Activated CD4-positive, alpha-beta T cell treated with anti-CD3 and anti-CD28 coated beads for 24 hours (primary cell): ENCODE measurements around the gene DDX52.
"Not testable (repeated sequence)": the region's sequence is repeated elsewhere in the genome, so short reads cannot be mapped to it uniquely, and the experiment has no call there.

Experiments
- DNase-seq, 2 donors: peaks; one replicate each; pipeline ENCODE4 v3.0.0-alpha.2; 2020; ENCODE audit warnings: low read depth in 2 of 2

The DDX52 gene, protein sequence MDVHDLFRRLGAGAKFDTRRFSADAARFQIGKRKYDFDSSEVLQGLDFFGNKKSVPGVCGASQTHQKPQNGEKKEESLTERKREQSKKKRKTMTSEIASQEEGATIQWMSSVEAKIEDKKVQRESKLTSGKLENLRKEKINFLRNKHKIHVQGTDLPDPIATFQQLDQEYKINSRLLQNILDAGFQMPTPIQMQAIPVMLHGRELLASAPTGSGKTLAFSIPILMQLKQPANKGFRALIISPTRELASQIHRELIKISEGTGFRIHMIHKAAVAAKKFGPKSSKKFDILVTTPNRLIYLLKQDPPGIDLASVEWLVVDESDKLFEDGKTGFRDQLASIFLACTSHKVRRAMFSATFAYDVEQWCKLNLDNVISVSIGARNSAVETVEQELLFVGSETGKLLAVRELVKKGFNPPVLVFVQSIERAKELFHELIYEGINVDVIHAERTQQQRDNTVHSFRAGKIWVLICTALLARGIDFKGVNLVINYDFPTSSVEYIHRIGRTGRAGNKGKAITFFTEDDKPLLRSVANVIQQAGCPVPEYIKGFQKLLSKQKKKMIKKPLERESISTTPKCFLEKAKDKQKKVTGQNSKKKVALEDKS

DNA sequence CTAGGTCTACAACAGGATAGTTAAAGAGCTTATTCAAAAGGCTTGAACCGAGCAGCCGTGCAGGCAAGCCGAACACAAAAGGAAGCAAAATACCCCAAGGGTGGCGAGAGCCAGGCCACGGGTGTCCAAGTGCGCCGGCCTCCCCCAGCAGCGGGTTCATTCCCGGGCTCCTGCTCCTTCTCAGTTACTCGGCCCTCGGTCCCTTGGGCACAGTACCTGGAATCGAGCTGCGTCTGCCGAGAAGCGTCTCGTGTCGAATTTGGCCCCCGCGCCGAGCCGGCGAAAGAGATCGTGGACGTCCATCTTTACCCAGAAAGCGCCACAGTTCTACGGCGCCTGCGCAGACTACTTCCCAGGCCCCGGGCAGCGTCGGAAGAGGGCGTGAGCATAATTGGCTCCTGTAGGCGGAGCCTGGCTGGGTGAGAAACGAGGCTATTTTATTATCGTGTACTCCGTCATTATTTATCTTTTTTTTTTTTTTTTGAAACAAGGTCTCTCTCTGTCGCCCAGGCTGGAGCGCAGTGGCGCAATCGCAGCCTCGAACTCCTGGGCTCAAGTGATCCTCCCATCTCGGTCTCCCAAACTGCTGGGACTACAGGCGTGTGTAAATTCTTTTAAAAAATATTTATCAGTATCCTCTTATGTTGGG lies at the start of gene DDX52:
Gene DDX52 (minus strand): TSS at position 329 of the 649 bp plus-strand sequence. CDS start 26 bp downstream, at position 303.
- peak; percentile 77 to 78 for DNase-seq

DNA sequence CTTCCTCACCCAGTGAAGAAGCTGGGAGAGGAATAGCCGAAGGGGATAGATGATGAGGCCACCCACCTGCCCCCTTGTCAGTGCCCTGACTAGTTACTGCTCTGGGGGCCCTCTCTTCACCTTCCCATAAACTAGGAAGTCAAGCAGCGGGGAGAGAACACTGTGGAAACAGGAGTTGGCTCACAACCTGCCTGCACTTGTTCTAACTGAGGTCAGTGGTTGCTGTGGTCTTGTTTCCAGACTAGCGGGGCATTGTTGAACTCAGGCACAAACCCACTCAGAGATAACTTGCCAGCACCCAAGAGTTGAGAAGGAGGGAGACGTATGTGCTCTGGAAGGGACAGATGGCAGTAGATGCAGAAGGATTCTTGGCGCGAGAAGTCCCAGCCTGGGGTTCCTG lies 48.6 kb upstream of the DDX52 start:
- DNase-seq = no peak

DNA sequence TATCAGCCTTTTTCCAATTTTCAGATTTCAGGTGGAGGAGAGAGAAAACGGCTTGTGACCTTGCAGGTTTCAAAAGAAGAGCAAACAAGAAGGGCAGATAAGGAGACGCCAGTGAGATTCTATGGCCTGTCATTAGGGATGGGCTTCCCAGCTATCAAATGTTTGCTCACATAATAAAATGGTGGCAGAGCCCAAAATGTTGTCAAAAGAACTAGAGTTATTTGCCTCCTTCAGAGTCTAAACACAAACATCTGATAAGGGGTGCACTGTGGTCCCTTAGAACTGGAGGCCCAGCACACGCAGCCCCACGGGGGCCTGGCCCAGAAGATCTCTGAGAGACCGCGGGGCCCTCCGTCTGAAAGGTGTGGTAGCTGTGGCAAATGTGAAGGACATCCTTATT lies 46.1 kb upstream of the DDX52 start:
- DNase-seq = no peak

DNA sequence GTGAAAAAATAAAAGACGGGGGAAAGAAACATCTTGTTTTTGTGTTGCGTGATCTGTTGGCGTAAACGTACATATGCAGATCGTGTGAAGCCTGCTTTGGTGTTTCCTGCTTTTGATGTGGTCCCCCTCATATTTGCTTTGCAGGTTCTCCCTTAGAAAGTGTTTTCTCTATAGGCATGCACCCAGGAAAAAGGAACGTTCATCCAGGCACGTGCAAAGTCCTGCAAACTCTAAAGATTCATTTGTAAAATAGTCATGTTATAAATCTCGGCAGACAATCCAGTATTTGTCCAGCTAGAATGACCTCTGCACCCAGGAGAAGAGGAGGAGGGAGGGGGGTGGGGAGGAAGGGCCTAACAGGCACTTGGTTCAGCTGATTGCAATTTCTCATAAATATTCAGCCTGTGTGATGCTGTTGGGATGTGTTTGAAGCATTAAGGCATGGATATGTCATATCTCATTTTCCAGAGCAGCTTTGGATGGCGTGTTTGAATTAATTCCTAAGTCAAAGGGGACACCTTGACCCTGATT lies 40.3 kb upstream of the DDX52 start:
- DNase-seq = no peak

DNA sequence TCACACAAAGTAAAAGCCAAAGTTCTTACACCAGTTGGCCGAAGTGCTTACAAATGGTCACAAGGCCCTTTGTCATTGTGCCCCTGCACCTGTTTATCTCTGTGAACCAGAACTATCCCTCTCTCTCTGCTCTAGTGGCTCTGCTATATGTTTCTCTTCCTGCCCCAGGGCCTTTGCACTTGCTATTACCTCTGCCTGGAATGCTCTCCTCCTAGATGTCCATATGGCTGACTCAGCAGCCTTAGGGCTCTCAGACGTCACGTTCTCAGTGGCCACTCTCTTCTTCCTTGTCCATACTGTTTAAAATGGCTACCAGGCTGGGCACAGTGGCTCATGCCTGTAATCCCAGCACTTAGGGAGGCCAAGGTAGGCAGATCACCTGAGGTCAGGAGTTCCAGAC lies 38.8 kb upstream of the DDX52 start:
- no peak for DNase-seq

DNA sequence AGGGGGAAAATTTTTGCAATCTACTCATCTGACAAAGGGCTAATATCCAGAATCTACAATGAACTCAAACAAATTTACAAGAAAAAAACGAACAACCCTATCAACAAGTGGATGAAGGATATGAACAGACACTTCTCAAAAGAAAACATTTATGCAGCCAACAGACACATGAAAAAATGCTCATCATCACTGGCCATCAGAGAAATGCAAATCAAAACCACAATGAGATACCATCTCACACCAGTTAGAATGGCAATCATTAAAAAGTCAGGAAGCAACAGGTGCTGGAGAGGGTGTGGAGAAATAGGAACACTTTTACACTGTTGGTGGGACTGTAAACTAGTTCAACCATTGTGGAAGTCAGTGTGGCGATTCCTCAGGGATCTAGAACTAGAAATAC lies 36.7 kb upstream of the DDX52 start:
- DNase-seq = not testable (repeated sequence)

DNA sequence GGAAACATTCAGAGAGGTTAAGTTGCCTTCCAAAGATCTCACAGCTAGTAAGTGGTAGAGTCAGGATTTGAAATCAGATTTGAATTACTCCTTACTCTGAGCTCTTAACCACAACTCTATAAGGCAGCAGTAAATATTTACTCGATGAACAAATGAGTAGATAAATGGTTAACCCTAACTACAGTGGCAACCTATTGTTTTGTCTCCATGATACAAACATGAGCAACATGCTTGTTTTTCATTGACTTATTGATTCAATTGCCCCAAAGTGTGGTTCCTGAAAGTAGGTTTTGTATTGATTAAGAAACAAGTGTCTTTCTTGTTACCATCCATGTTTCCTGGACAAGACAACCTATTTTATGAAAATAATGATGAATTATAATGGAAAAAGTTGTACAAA lies 34.8 kb upstream of the DDX52 start:
- DNase-seq = no peak

DNA sequence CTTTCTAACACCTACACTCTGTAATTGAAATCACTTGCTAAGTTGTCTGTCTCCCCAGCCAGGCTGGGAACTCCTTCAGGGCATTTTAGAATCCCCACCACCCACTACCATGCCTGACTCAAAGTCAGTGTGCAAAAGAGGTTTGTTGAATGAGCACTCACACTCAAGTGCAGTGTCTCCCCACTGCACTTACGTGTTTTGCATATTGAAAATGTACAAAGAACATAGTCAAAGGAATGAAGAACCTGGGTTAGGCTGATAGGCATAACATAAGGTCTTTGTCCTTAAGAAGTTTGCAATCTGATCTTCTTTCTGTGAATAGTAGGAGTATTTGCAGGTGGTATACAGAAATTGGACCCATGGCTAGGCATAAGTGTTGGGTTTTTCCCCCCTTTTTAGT lies 33.8 kb upstream of the DDX52 start:
- DNase-seq = no peak

DNA sequence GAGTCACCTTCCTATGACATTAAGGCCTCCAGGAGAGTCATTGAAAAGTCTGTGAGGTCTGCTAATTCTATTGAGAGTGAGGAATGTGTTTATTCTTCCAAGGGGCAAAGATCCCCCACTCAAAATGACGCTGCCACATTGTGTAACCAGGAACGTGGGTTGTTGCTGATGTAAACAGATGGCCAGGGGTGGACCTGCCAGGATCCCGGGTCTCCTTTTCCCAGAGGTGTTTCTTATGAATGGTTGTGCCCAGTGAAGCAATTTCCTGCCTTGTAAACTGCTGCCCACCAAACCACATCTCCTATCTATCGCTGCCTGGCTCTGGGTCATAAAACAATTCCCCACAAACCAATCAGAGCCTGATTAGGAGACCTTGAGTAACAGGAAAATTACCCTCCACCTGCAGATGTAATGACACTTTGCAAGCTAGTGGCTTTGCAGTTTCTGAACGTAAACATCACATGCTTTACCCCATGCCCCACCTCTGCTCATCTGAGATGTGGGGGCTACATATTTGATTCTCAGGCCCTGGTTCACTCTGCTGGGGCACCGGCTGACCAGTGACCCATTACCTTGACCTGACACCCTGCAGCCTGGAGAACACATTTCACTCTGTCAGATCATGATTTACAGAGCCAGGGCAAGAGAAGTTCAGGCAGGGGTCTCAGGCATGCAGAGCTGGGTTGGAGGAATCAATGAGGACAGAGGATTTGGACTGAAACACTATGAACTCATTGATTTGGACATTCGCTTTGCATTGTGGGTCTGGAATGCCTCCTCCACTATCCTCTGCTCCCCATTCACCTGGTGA lies 33.1 kb upstream of the DDX52 start:
- no peak for DNase-seq

DNA sequence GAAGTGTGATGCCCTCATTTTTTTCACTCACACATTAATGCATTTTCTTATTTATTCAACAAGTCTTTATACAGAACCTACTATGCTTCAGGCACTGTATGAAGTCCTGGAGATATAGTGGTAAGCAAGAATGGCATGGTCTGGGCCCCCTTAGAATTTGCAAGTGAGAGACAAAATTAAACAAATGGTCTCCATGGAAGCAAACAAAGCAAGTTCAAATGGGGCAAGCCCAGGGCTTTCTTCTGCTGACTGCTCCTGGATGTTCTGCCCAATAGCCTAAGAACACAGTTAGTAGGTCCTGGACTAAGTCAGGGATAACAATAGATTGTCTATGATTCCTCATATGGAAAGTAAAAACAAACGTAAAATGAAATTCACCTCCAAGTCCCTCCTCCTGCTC lies 31.3 kb upstream of the DDX52 start:
- DNase-seq = no peak

DNA sequence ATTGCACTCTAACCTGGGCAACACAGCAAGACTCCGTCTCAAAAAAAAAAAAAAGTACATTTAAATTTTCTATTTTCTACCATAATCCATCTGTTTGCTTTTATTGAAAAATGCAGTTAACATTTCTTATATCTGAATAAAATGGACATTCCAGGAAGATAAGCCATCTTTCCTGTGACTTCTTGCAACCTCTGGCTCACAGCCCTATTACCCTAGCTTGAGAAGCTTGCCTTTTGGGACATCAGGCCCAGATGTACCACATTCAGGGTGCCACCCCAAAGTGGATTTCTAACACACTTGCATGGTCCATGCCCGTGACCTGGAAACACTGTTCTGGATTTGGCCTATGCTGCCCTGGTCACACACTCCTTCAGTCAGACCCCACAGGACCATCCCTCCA lies 30.1 kb upstream of the DDX52 start:
- DNase-seq = no peak

DNA sequence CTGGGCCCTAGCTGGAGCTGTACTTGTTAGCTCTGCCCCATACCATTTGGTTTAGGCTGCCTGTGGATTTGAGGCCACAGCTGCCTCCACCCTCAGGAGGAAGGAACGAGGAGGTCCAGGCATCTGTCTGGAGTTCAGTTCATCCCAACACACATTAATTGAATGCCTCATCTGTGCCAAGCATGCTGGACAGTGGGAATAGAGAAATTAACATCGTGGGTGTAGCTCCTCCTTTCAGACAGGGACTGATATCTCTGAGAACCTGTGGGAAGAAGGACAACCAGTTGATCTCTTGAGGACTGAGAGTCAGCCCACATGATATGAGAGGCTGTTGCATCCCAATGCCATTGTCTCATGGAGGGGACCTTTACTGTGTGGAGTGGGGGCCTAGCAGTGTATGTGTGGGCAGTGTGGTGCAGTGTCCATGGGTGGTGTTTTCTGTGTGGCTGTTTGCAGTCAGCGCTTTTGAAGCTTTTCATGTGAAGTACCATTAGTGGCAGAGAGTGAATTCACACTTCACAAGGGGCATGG lies 29.4 kb upstream of the DDX52 start:
- DNase-seq = no peak

DNA sequence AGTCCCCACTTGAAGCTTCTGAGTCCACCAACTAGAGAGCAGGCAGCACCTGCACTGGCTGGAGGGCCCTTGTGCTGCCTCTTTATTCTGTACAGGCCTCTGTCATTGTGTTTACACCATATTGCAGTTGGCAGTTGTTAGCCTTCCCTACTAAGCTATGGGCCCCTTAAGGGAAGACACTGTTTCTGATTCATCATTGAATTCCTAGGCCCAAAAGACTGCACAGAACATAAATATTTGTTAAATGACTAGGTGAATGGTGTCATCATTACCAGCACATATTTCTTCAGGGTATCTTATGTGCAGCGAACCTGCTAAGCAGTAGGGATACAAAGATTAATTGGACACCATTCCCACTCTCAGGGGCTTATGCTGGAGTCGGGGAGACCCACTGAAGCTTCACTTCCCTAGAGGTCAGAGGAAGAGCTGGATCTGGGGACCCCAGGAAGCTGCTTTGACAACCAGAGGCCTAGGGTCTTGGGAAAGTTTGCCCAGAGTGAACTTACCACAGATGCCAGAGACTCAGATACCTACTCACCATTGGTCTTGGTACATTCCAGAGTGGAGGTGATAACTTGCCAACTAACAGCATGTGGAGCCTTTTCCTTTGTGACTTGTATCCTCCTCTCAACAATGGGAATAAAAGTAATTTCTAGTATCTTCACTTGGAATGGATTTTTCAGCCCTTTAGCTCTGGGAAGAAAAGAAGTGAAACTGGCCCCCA lies 28.7 kb upstream of the DDX52 start:
- no peak for DNase-seq

DNA sequence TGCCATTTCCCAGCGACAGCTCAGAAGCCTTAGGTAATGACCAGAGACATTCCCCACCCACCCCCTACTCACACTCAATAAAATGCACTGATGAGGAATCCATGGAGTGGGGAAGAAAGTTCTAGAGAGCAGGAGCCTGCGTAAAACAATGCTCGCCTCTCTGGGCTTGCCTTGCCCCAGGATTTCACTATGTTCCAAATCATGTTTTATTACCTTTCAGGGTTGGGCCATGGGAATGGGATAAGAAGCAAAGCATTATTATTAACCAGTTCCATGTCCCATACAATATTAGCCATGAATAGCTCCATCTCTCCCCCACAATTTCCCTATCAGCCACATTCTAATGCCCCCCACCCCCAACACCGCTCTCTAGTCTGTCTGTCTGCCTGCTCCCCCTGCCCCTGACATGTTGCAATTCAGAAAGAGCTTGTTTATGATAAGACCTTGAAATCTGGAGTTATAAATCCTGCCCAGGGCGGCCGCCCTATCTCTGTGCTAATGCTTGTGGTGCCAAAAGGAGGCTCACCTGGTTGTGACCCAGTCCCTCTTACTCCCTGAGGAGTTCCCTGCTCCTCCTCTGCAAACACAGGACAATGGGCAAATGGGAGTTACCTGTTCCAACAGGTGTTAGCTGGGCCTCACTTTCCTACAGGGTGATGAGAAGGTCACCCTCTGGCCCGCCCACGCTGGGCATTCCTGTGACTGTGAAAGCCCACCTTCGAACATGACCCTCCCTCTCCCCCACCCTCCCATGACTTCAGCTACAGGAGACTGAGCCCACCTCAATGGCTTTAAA lies 28.0 kb upstream of the DDX52 start:
- no peak for DNase-seq

DNA sequence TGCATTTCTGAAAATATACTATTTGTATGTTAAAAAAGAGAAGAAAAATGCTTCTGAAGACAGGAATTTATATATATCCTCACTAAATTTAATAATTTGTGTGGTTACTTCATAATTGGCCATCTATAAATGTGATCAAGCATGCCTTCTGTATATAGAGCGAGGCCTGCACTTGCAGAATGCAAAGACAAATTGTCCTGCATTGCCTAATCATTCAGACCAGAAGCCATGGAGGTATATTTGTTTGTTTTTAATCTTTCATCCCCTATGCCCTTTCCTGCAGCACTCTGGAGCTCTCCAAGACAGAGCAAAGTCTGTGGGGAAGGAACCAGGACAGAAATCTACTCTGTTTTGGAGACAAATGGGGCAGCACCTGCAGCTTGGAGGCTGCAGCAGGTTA lies 23.8 kb upstream of the DDX52 start:
- no peak for DNase-seq

DNA sequence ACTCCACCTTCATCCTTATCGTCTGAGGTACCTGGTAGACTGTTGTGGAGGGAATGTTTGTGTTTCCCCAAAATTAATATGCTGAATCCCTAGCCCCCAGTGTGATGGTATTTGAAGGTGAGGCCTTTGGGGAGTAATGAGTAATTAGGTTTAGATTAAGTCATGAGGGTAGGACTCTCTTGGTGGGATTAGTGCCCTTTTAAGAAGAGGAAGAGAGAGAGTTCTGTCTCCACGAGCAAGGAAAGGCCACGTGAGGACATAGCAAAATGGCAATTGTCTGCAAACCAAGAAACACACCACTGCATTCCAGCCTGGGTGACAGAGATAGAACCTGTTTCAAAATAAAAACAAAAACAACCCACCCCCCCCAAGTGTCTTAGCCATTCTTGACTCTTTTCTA lies 21.0 kb upstream of the DDX52 start:
- no peak for DNase-seq

DNA sequence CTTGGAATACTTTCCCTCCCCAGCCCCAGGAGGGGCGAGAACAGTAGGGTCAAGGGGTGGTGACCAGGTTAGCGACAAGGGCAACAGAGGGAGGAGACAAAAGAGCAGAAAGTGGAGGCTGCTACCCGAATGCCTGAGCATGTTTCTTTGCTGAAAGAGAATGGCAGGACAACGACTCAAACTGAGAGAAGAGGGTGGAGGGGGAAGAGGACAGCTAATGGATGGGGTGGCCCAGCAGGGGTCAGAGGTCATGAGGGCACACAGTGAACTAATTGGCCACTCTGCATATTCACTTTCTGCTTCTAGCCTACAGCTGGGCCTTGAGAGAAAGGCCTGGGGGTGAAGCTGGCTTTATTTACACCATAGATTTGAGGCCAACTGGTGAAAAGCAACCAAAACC lies 19.1 kb upstream of the DDX52 start:
- DNase-seq = no peak

DNA sequence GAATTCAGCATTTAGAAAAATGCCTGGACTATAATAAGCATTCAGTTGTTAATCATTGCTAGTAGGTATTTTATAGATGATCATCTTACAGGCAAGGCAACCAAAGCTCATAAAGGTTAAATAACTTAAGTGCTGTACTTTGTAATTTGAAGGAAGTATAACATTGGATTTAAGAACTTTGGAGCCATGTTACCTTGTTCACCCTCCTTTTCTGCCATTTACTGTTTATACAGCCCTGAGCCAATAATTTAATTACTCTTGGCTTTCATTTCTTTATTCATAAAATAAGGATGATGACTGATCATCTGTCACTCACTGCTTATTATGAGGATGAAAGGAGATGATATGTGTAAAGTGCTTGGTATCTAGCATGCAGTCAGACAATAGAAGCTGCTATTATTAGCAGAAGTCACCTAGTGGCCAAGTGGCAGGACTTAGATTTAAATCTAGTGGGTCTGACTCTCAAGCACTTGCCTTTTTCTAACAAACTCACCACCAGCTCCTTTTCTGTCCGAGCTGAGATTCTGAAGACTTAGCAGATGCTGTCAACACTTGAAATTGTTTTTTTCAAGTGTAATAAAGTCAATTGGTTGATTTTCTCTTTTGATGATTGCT lies 18.3 kb upstream of the DDX52 start:
- no peak for DNase-seq

DNA sequence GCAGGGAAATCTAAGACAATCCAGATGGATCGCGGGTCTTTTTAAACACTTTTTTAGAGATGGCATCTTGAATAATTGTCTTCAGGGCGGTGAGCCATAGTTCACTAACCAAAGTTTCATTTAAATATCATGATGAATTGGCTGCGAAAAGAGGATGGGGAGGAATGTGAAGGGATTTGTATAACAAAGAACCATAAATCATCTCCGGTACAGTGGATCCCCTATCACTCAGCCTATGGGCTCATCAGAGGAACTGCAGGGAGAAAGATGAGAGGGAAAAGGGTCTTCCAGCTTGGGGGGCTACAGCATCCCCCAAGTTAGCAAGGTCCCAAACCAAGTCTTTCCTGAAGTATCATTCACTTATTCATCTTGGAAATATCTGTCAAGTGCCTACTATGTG lies 16.7 kb upstream of the DDX52 start:
- no peak for DNase-seq

DNA sequence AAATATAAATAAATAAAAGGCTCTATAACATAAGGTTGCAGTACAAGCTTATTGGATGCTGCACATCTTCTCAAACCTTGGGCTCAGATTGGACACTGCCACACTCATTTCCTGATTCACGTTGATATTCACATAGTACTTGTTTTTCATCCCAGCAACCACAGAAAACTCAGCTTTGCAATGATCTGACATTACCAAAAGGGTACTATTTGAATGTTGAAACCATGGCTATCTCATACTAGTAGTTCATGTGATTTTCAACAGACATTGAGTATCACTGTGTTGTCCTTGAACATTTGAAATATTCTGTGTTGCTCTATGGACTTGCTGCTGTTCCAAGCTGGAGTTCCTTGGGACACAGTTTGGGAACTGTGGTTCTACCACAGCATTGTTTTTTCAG lies 14.0 kb upstream of the DDX52 start:
- no peak for DNase-seq
